ENCODE results near the gene DEFB124. TPM values are rescaled to one million over a fixed set of nuclear protein-coding genes. Genes with fewer than 3 reads are reported as not detected.
"Not testable (repeated sequence)": the region's sequence is repeated elsewhere in the genome, so short reads cannot be mapped to it uniquely, and the experiment has no call there.

Gene DEFB124, protein sequence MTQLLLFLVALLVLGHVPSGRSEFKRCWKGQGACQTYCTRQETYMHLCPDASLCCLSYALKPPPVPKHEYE
- 1 to 10 TPM in 1 of 4 donors, not detected in 3; 3.2 TPM for total RNA-seq

DNA sequence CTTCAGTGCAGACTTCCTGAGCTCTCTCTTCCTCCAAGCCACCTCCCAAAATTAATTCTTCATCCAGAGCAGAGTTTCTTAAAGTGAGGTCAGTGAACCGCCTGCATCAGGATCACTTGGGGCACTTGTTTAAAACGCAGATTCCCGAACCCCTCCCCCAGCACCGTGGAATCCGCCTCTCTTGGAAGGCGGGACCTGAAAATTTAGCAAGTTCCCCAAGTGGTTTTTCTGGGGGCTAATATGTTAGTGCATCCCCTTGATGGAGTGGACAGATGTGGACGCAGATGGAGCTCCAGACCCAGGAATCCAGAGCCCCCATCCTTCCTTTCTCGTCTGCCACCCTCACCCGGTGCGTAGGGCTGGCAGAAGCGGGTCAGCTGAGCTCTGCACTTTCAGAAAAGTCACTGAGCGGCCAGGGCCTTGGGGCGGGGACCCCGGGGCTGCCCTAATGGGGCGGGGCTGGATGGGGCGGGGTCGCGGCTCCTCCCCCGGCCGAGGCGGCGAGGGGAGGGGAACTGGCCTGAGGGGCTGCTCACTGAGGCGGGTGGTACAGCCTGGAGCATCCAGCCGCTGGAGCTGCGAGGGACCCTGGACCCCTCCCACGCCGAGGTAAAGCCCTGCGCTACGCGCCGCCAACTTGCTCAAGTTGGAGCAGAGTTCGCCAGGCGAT lies at the start of gene DEFB124, which contains the start of gene REM1:
Gene DEFB124, minus strand, starts transcription at position 370 of the 670 bp plus-strand sequence. CDS start 2,114 bp downstream, outside the sequence.
Gene REM1, plus strand, starts transcription at position 531 of the 670 bp plus-strand sequence. CDS start 1,158 bp downstream, outside the sequence.
- DNase-seq, result peak; percentile 50 to 73
- peaks cover 0 to 6% of the 10 kb centered on the region in 2 donors for H3K4me1 ChIP-seq
- intact Hi-C loops (cut with DNase I; ENCODE audit: low total_unique reads), result no loop called here

DNA sequence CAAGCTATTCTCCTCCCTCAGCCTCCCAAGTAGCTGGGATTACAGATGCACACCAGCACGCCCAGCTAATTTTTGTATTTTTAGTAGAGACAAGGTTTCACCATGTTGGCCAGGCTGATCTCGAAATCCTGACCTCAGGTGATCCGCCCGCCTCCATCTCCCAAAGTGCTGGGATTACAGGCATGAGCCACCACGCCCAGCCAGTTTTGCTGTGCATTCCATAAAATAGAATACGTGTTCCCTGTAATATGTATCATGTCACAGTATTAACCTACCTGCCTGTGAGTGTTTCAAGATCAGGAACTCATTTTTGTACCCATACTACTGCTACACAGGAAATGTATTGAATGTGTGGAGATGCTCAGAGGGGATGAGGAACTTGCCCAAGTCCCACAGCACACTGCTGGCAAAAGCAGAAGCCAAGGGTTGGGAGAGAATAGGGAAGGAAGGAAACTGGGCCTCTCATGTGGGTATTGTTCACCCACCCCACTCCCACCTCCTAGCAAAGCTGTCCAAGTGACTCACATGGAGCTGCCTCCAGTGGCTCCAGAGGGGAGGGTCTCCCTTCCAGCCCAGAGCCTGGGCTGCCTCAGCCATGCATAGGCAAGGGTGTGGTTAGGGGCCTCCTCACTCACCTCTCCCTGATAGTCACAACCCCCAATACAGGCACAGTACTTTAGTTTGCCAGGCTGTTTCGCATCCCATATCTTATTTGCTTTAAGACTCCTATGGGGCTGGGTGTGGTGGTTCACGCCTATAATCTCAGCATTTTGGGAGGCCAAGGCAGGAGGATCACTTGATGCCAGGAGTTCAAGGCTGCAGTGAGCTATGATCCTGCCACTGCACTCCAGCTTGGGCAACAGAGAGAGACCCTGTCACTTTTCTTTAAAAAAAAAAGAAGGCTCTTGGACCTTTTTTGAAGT lies 48.7 kb upstream of the DEFB124 start:
- TF ChIP-seq, protein P1, sequence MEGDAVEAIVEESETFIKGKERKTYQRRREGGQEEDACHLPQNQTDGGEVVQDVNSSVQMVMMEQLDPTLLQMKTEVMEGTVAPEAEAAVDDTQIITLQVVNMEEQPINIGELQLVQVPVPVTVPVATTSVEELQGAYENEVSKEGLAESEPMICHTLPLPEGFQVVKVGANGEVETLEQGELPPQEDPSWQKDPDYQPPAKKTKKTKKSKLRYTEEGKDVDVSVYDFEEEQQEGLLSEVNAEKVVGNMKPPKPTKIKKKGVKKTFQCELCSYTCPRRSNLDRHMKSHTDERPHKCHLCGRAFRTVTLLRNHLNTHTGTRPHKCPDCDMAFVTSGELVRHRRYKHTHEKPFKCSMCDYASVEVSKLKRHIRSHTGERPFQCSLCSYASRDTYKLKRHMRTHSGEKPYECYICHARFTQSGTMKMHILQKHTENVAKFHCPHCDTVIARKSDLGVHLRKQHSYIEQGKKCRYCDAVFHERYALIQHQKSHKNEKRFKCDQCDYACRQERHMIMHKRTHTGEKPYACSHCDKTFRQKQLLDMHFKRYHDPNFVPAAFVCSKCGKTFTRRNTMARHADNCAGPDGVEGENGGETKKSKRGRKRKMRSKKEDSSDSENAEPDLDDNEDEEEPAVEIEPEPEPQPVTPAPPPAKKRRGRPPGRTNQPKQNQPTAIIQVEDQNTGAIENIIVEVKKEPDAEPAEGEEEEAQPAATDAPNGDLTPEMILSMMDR (IDR thresholded peaks at IDR 0.05), result no peak
- TF ChIP-seq POLR2A (IDR thresholded peaks at IDR 0.05), result no peak
- Histone ChIP-seq H3K4me1 (no peaks in the 10 kb centered on the region), H3K27me3 (no peaks in the 10 kb centered on the region), H3K4me3 (no peak overlapping the region), H3K9me3 (no peaks in the 10 kb centered on the region), H3K27ac (no peak overlapping the region), H3K36me3 (no peaks in the 10 kb centered on the region)
- no peak for DNase-seq
- intact Hi-C loops (cut with DNase I; ENCODE audit: low total_unique reads), result no loop called here

More for the DNA sequence above, at the start of gene DEFB124, which contains the start of gene REM1:
- TF ChIP-seq POLR2A (IDR thresholded peaks at IDR 0.05), result no peak
- TF ChIP-seq, protein P1 (IDR thresholded peaks at IDR 0.05), result no peak
- Histone ChIP-seq H3K4me3 (peak within 1 kb of the TSS; percentile 49 to 62), H3K27me3 (no peaks in the 10 kb centered on the region), H3K36me3 (no peaks in the 10 kb centered on the region), H3K9me3 (no peaks in the 10 kb centered on the region), H3K27ac (peak within 1 kb of the TSS; percentile 72 to 77)

DNA sequence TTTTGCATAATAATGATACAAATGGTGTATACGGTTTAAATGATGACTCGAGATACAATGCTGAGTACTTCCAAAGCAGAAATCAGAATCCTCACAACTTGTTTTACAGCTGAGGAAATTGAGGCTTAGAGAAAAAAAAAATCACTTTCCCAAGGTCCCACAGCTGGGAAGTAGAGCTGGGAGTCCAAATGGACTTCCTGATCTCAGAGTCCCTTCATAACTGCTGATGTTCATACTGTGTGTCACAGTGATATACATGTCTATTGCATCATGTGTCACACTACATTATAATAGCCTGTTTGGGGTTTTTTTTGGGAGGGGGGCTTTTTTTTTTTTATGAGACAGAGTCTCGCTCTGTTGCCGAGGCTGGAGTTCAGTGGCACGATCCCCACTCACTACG lies 47.8 kb upstream of the DEFB124 start:
- H3K9me3 ChIP-seq, result no peaks in the 10 kb centered on the region
- TF ChIP-seq POLR2A (IDR thresholded peaks at IDR 0.05), result no peak
- TF ChIP-seq, protein P1 (IDR thresholded peaks at IDR 0.05), result no peak
- intact Hi-C loops (cut with DNase I; ENCODE audit: low total_unique reads), result no loop called here

DNA sequence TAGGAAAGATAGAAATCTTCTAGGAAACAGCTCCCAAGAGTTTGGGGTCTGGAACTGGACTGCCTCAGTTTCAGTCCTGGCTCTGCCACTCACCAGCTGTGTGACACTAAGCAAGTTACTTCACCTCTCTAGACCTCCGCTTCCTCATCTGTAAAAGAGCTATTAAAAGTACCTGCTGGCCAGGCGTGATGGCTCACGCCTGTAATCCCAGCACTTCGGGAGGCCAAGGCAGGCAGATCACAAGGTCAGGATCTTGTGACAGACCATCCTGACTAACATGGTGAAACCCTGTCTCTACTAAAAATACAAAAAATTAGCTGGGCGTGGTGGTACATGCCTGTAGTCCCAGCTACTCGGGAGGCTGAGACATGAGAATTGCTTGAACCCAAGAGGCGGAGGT lies 46.3 kb upstream of the DEFB124 start:
- H3K36me3 ChIP-seq; H3K27ac ChIP-seq; DNase-seq; H3K4me1 ChIP-seq; intact Hi-C loops (cut with DNase I; ENCODE audit: low total_unique reads); H3K4me3 ChIP-seq; H3K9me3 ChIP-seq; H3K27me3 ChIP-seq: not testable (repeated sequence)

More for the DNA sequence above, 47.8 kb upstream of the DEFB124 start:
- Histone ChIP-seq H3K4me3 (no peak overlapping the region), H3K27ac (no peak overlapping the region), H3K4me1 (no peaks in the 10 kb centered on the region), H3K27me3 (no peaks in the 10 kb centered on the region), H3K36me3 (no peaks in the 10 kb centered on the region)
- no peak for DNase-seq

DNA sequence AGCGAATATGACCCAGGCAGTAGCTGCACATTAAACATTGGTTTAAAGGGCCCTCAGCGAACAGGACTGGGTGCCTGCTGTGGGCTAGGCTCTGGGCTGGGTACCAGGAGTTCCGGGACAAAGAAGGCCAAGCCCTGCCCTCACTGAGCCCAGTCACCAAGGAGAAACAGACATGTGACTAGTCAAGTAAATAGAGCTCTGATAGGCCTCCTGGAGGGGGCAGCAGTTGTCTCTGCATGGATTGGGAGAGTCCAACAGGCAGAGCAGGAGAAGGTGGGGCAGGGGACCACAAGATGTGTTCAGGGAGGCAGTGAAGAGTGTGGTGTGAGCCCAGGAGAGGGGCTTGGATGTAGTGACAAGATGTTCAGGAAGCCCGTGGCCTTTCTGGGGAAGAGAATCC lies 42.4 kb upstream of the DEFB124 start:
- no peak overlapping the region for H3K4me3 ChIP-seq
- H3K36me3 ChIP-seq, result no peaks in the 10 kb centered on the region
- no peak for TF ChIP-seq POLR2A (IDR thresholded peaks at IDR 0.05)
- TF ChIP-seq, protein P1 (IDR thresholded peaks at IDR 0.05), result no peak
- no peak overlapping the region for H3K27ac ChIP-seq
- no peaks in the 10 kb centered on the region for H3K27me3 ChIP-seq
- intact Hi-C loops (cut with DNase I; ENCODE audit: low total_unique reads), result no loop called here
- no peaks in the 10 kb centered on the region for H3K9me3 ChIP-seq
- no peak for DNase-seq
- peaks cover 5 to 19% of the 10 kb centered on the region in 2 donors for H3K4me1 ChIP-seq
